ENCODE measurements around the gene FSD2. TPM values are rescaled to one million over a fixed set of nuclear protein-coding genes. Genes with fewer than 3 reads are reported as not detected.

FSD2 gene
- total RNA-seq, 4 donors from 2014 or later, result not detected

GRCh38 chr15:82726816-82727215 lies 79.1 kb downstream of the FSD2 start:
- TF ChIP-seq CTCF (IDR thresholded peaks at IDR 0.05) (no peak), POLR2A (IDR thresholded peaks at IDR 0.05) (no peak)
- Histone ChIP-seq H3K4me3 (no peak overlapping the region), H3K27ac (no peak overlapping the region), H3K27me3 (no peaks in the 10 kb centered on the region), H3K36me3 (no peaks in the 10 kb centered on the region), H3K9me3 (no peaks in the 10 kb centered on the region), H3K4me1 (no peaks in the 10 kb centered on the region)
- WGBS, 2 donors, result 95% methylated on average over 4 of the region's 10 CpGs; no CpG with 5 or more reads in 1 of the 2 donors
- intact Hi-C loops (cut with DNase I), result no loop called here
- no peak for DNase-seq

- WGBS, 2 donors, result 80 to 88% methylated on average over 3 of the region's 4 CpGs
- no peak overlapping the region for H3K27ac ChIP-seq
- H3K4me3 ChIP-seq, result no peak overlapping the region
- H3K9me3 ChIP-seq, result no peaks in the 10 kb centered on the region
- DNase-seq, result no peak
- peaks cover 0 to 35% (median 0%) of the 10 kb centered on the region in 4 donors for H3K27me3 ChIP-seq
- no peak for TF ChIP-seq POLR2A (IDR thresholded peaks at IDR 0.05)
- intact Hi-C loops (cut with DNase I), result no loop called here
- H3K36me3 ChIP-seq, result no peaks in the 10 kb centered on the region
- H3K4me1 ChIP-seq, result peaks cover 0 to 7% (median 4%) of the 10 kb centered on the region in 3 donors
These were observed 90.9 kb downstream of the FSD2 start for GRCh38 chr15:82715003-82715402.

GRCh38 chr15:82714016-82714415 lies 91.9 kb downstream of the FSD2 start:
- H3K4me1 ChIP-seq, result peaks cover 3 to 15% (median 6%) of the 10 kb centered on the region in 3 donors
- H3K27ac ChIP-seq, result no peak overlapping the region
- WGBS, 2 donors, result 58% methylated on average over 2 of the region's 3 CpGs; no CpG with 5 or more reads in 1 of the 2 donors
- no peak for TF ChIP-seq POLR2A (IDR thresholded peaks at IDR 0.05)
- TF ChIP-seq CTCF (IDR thresholded peaks at IDR 0.05), result no peak
- intact Hi-C loops (cut with DNase I), result no loop called here
- no peak overlapping the region for H3K4me3 ChIP-seq
- H3K9me3 ChIP-seq, result no peaks in the 10 kb centered on the region
- no peak for DNase-seq
- H3K27me3 ChIP-seq, result peaks cover 0 to 38% (median 0%) of the 10 kb centered on the region in 4 donors
- H3K36me3 ChIP-seq, result no peaks in the 10 kb centered on the region

- WGBS, 2 donors, result 60 to 70% methylated on average over 2 to 3 of the region's 3 CpGs
- Histone ChIP-seq H3K27me3 (peaks cover 0 to 38% (median 0%) of the 10 kb centered on the region in 4 donors), H3K27ac (no peak overlapping the region), H3K9me3 (no peaks in the 10 kb centered on the region), H3K4me1 (peaks cover 5 to 18% (median 9%) of the 10 kb centered on the region in 3 donors), H3K4me3 (no peak overlapping the region), H3K36me3 (no peaks in the 10 kb centered on the region)
- TF ChIP-seq CTCF (IDR thresholded peaks at IDR 0.05) (no peak), POLR2A (IDR thresholded peaks at IDR 0.05) (no peak)
- intact Hi-C loops (cut with DNase I), result no loop called here
- DNase-seq, result no peak
These were observed 93.8 kb downstream of the FSD2 start for GRCh38 chr15:82712036-82712435.

DNA sequence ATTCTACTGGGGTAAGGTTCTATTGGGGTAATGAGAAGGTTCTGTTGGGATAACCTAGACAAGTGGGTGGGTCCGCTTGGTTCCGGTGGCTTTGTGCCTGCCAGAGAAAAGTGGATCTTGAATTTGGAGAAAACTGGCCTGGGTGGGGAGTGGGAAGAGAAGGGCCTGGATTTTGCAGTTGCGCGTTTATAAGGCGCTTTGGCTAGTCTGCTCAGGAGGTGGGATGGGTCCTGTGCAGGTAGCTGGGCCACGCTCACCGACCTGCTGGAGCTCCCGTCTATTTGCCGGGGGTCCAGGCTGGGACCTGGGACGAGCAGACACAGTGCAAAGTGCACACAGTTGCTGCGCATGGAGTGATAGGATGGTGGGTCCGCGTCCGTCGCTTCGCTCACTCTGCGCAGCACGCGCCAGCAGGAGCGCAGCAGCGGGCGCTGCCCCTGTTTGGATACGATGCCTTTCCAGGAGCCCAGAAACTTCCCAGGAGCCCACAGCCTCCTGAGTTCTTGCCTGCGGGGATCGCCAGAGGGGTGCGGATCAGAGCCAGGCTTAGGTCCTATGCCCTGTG lies 94.9 kb downstream of the FSD2 start:
- Histone ChIP-seq H3K4me1 (peaks cover 5 to 18% (median 9%) of the 10 kb centered on the region in 3 donors), H3K9me3 (no peaks in the 10 kb centered on the region), H3K36me3 (no peaks in the 10 kb centered on the region), H3K4me3 (no peak overlapping the region), H3K27ac (no peak overlapping the region), H3K27me3 (peaks cover 0 to 38% (median 0%) of the 10 kb centered on the region in 4 donors)
- 92 to 95% methylated on average over 4 to 22 of the region's 26 CpGs for WGBS, 2 donors
- intact Hi-C loops (cut with DNase I), result no loop called here
- TF ChIP-seq POLR2A (IDR thresholded peaks at IDR 0.05) (no peak), CTCF (IDR thresholded peaks at IDR 0.05) (no peak)
- DNase-seq, result no peak

All from esophagus squamous epithelium (tissue), 5 donors.